C4-2B (cell line): ENCODE results near the gene MLYCD.
A peak's percentile ranks its signal among the peaks of the same experiment; 100 is the strongest.

Experiments used
- ZFX ChIP-seq: fragments of 450-650 bp; IDR thresholded peaks from 2 replicates; pipeline ENCODE4 v1.6.1; 2017
- TF ChIP-seq, protein P1 (sequence below): fragments of 450-650 bp; conservative IDR thresholded peaks from 2 replicates; pipeline ENCODE4 v1.5.1; 2017; ENCODE audit warnings: mild to moderate bottlenecking

DNA sequence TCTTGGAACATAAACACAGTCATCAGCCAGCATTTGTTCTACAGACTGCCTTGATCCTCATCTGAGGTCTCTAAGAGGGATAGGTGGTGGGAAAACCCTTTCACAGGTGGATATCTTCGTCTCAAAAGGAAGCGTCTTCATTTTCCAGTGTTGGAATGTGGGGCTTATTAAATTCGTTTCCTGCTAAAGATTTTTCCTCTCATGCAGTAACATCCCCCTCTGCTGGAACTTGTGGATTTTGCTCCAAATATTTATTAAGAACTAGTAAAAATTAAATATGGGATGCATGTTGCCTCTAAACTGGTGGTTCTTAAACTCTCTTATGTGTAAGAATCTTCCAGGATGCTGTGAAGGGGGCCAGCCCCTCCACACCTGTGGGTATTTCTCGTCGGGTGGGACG, 20.1 kb upstream of the MLYCD start:
- TF ChIP-seq, protein P1, sequence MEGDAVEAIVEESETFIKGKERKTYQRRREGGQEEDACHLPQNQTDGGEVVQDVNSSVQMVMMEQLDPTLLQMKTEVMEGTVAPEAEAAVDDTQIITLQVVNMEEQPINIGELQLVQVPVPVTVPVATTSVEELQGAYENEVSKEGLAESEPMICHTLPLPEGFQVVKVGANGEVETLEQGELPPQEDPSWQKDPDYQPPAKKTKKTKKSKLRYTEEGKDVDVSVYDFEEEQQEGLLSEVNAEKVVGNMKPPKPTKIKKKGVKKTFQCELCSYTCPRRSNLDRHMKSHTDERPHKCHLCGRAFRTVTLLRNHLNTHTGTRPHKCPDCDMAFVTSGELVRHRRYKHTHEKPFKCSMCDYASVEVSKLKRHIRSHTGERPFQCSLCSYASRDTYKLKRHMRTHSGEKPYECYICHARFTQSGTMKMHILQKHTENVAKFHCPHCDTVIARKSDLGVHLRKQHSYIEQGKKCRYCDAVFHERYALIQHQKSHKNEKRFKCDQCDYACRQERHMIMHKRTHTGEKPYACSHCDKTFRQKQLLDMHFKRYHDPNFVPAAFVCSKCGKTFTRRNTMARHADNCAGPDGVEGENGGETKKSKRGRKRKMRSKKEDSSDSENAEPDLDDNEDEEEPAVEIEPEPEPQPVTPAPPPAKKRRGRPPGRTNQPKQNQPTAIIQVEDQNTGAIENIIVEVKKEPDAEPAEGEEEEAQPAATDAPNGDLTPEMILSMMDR, result peak; percentile 74
- TF ChIP-seq ZFX, result no peak
